Panc1 (cell line): Measurements from ENCODE around the gene SDC1. TPM values are rescaled to one million over a fixed set of nuclear protein-coding genes. Genes with fewer than 3 reads are reported as not detected.
A peak's percentile ranks its signal among the peaks of the same experiment; 100 is the strongest.

Source experiments
- ATAC-seq: fragments of 200-7000 bp; cut with Tn5 transposase; 2 replicates; pipeline ENCODE4 v1.9.1; 2020; ENCODE audit warnings: mild to moderate bottlenecking, moderate library complexity
- BruUV-seq: library from RNA; stranded (reverse); fragments of 400-500 nt; replicated peaks from 2 replicates; lab custom pipeline; 2021; lab: Mats Ljungman, UMichigan
- CTCF ChIA-PET: fragments of 300-600 bp; sonication (Branson Sonifier 250); formaldehyde crosslinking; loops from one replicate; lab custom pipeline; 2022; ENCODE audit warnings: antibody characterized with exemption; lab: Charles Lee
- POLR2A ChIA-PET: fragments of 300-600 bp; sonication (Branson Sonifier 250); formaldehyde crosslinking; loops from one replicate; lab custom pipeline; 2022; ENCODE audit warnings: antibody characterized with exemption; lab: Charles Lee
- DNase-seq: peaks from one replicate; pipeline ENCODE4 v3.0.0-alpha.2; 2010; ENCODE audit warnings: low read depth, low spot score
- H3K27ac ChIP-seq: 2 replicates; pipeline ENCODE4 v1.5.1; 2011; ENCODE audit warnings: mild to moderate bottlenecking, low read length, inconsistent platforms
- H3K27me3 ChIP-seq: fragments of 200-500 bp; sonication (Bioruptor generic); 2 replicates; pipeline ENCODE4 v1.6.0; 2014; ENCODE audit warnings: low read length, inconsistent platforms; ENCODE audit not compliant: control insufficient read depth, insufficient read depth
- H3K36me3 ChIP-seq: fragments of 200-500 bp; sonication (Bioruptor generic); 2 replicates; pipeline ENCODE4 v1.5.1; 2014; ENCODE audit warnings: inconsistent platforms, mild to moderate bottlenecking, low read length, moderate library complexity; ENCODE audit not compliant: control insufficient read depth, insufficient read depth
- H3K4me1 ChIP-seq: 2 replicates; pipeline ENCODE4 v1.5.1; 2011; ENCODE audit warnings: inconsistent platforms, mild to moderate bottlenecking, low read length, moderate library complexity; ENCODE audit not compliant: control insufficient read depth, insufficient read depth
- H3K4me3 ChIP-seq, 2 experiments: 2 replicates each; pipeline ENCODE4 v1.5.1; 2011 to 2012; ENCODE audit warnings: low read depth in 2 of 2, low read length in 2 of 2, mild to moderate bottlenecking in 2 of 2, inconsistent platforms in 1 of 2, moderate library complexity in 1 of 2
- H3K9me3 ChIP-seq: fragments of 200-500 bp; sonication (Bioruptor generic); 2 replicates; pipeline ENCODE4 v1.5.1; 2014; ENCODE audit warnings: low read depth, mild to moderate bottlenecking, inconsistent platforms, low read length, moderate library complexity; ENCODE audit not compliant: control insufficient read depth, insufficient read depth
- CTCF ChIP-seq: fragments of 450-650 bp; IDR thresholded peaks from 2 replicates; pipeline ENCODE4 v1.5.1; 2017; ENCODE audit warnings: mild to moderate bottlenecking
- POLR2AphosphoS5 ChIP-seq: IDR thresholded peaks from 2 replicates; pipeline ENCODE4 v1.6.1; 2012; ENCODE audit warnings: mild to moderate bottlenecking, low read depth, low read length, moderate library complexity
- REST ChIP-seq, 2 experiments: IDR thresholded peaks; 2 replicates each; pipeline ENCODE4 v1.6.1; 2011 to 2012; ENCODE audit warnings: low read depth in 2 of 2, control low read depth in 1 of 2, low read length in 1 of 2, mild to moderate bottlenecking in 1 of 2, moderate library complexity in 1 of 2; ENCODE audit not compliant: insufficient read depth in 1 of 2
- SIN3A ChIP-seq: IDR thresholded peaks from 2 replicates; pipeline ENCODE4 v1.6.1; 2012; ENCODE audit warnings: low read depth, mild to moderate bottlenecking, low read length, moderate library complexity, borderline replicate concordance; ENCODE audit not compliant: insufficient read depth
- TCF7L2 ChIP-seq: IDR thresholded peaks from 2 replicates; pipeline ENCODE4 v1.6.1; 2011; ENCODE audit warnings: mild to moderate bottlenecking, low read depth, low read length, inconsistent platforms
- in situ Hi-C: cut with HindIII; loops from 2 replicates; pipeline ENCODE4 v1.10.0; 2016; ENCODE audit warnings: low sequenced_read_pairs, low pct_unique_long_range_greater_than_20kb
- intact Hi-C: fragments of 100-400 bp; cut with micrococcal nuclease; formaldehyde crosslinking; loops from one replicate; pipeline ENCODE4 v1.10.0; 2022; ENCODE audit not compliant: unreplicated experiment
- total RNA-seq: library from RNA; stranded (reverse); gene quantifications from one replicate; pipeline ENCODE4 v1.2.1, GENCODE V29; 2021; ENCODE audit not compliant: unreplicated experiment

SDC1 gene
- total RNA-seq, 1 experiment from 2014 or later, result 93.0 TPM

- CTCF ChIA-PET, result no interaction called here
- H3K36me3 ChIP-seq, result no peaks in the 10 kb centered on the region
- no peak for ATAC-seq
- TF ChIP-seq REST (IDR thresholded peaks at IDR 0.05; ENCODE audit: insufficient read depth in 1 of 2, low read depth in 2 of 2, low read length in 1 of 2) (no peak), TCF7L2 (no peak), CTCF (no peak), SIN3A (no peak), POLR2AphosphoS5 (no peak)
- H3K27me3 ChIP-seq, result no peaks in the 10 kb centered on the region
- peaks cover 30% of the 10 kb centered on the region for H3K4me1 ChIP-seq
- no peak overlapping the region for H3K27ac ChIP-seq
- in situ Hi-C loops, result no loop called here
- no TSS peak for BruUV-seq
- no peak for DNase-seq
- no peak overlapping the region for H3K4me3 ChIP-seq
- intact Hi-C loops, result no loop called here
- POLR2A ChIA-PET, result interaction anchor here (0.6 kb wide), 1 partner anchor 796 kb away, joined by 9 read pairs; no protein-coding TSS in a partner anchor
- H3K9me3 ChIP-seq, result no peaks in the 10 kb centered on the region
Observed at GRCh38 chr2:20186855-20187187, 38.1 kb downstream of the SDC1 start.

GRCh38 chr2:20186078-20186854 is 38.7 kb downstream of the SDC1 start:
- TF ChIP-seq TCF7L2, result no peak
- no peak for TF ChIP-seq POLR2AphosphoS5
- no peak for TF ChIP-seq SIN3A
- TF ChIP-seq REST (IDR thresholded peaks at IDR 0.05; ENCODE audit: insufficient read depth in 1 of 2, low read depth in 2 of 2, low read length in 1 of 2), result no peak
- TF ChIP-seq CTCF, result no peak
- no TSS peak for BruUV-seq
- POLR2A ChIA-PET, result no interaction called here
- H3K36me3 ChIP-seq, result no peaks in the 10 kb centered on the region
- peaks cover 30% of the 10 kb centered on the region for H3K4me1 ChIP-seq
- in situ Hi-C loops, result no loop called here
- CTCF ChIA-PET, result no interaction called here
- H3K27me3 ChIP-seq, result no peaks in the 10 kb centered on the region
- intact Hi-C loops, result no loop called here
- H3K4me3 ChIP-seq, result no peak overlapping the region
- no peaks in the 10 kb centered on the region for H3K9me3 ChIP-seq
- DNase-seq (no peak), ATAC-seq (0 out of 2 replicates have a peak, but pooled peaks have one; percentile 18)
- no peak overlapping the region for H3K27ac ChIP-seq
